H1 (cell line): ENCODE data around the gene SBK2. TPM values are rescaled to one million over a fixed set of nuclear protein-coding genes. Genes with fewer than 3 reads are reported as not detected.

Source experiments
- CTCF ChIA-PET: fragments of 300-600 bp; sonication (Branson Sonifier 250); formaldehyde crosslinking; loops from one replicate; lab custom pipeline; 2021; ENCODE audit not compliant: partially characterized antibody; lab: Charles Lee
- POLR2A ChIA-PET: fragments of 300-600 bp; sonication (Branson Sonifier 250); formaldehyde crosslinking; loops from one replicate; lab custom pipeline; 2021; ENCODE audit warnings: inconsistent platforms; ENCODE audit not compliant: partially characterized antibody; lab: Charles Lee
- DNase-seq, 2 experiments: peaks; one replicate each; pipeline versions ENCODE4 v3.0.0 to v3.0.0-alpha.2; 2010 to 2022; ENCODE audit warnings: low spot score in 2 of 2, low read depth in 1 of 2, mixed read lengths in 1 of 2
- FAIRE-seq: peaks from 2 replicates; lab custom pipeline; 2011; peaks lifted over from hg19 to GRCh38; lab: Jason Lieb, UNC
- H2AFZ ChIP-seq: 2 replicates; pipeline ENCODE4 v1.8.1; 2012; ENCODE audit warnings: low read length, inconsistent platforms
- H2AK5ac ChIP-seq: 2 replicates; pipeline ENCODE4 v1.6.1; 2013; ENCODE audit warnings: low read depth, low read length
- H2BK120ac ChIP-seq: replicated peaks from 2 replicates; pipeline ENCODE3; 2013; ENCODE audit warnings: low read depth, low read length, inconsistent platforms
- H2BK12ac ChIP-seq: 2 replicates; pipeline ENCODE4 v1.6.1; 2013; ENCODE audit warnings: low read depth, low read length
- H2BK15ac ChIP-seq: 2 replicates; pipeline ENCODE4 v1.6.1; 2013; ENCODE audit warnings: low read length
- H2BK20ac ChIP-seq: 2 replicates; pipeline ENCODE4 v1.6.1; 2013; ENCODE audit warnings: low read length
- H2BK5ac ChIP-seq: 2 replicates; pipeline ENCODE4 v1.6.1; 2013; ENCODE audit warnings: low read depth, low read length
- H3K14ac ChIP-seq: 2 replicates; pipeline ENCODE4 v1.6.1; 2013; ENCODE audit warnings: inconsistent platforms; ENCODE audit not compliant: insufficient read length
- H3K18ac ChIP-seq: 2 replicates; pipeline ENCODE4 v1.6.1; 2013; ENCODE audit warnings: low read length; ENCODE audit errors: extremely low read depth
- H3K23ac ChIP-seq: 2 replicates; pipeline ENCODE4 v1.6.1; 2013; ENCODE audit warnings: inconsistent platforms; ENCODE audit not compliant: insufficient read length
- H3K23me2 ChIP-seq: 2 replicates; pipeline ENCODE4 v1.6.1; 2013; ENCODE audit warnings: low read depth, low read length
- H3K27ac ChIP-seq: 2 replicates; pipeline ENCODE4 v1.6.1; 2011; ENCODE audit warnings: low read depth, low read length, inconsistent platforms
- H3K27me3 ChIP-seq, 4 experiments: replicated peaks in 1 of 4; 1 replicate in 1 of 4; 2 replicates in 3 of 4; pipeline versions ENCODE4 v1.6.1 to v1.8.1; 2011 to 2013; ENCODE audit warnings: low read length in 3 of 4, mild to moderate bottlenecking in 3 of 4, inconsistent platforms in 2 of 4, mixed read lengths in 2 of 4, moderate library complexity in 1 of 4; ENCODE audit not compliant: control insufficient read depth in 3 of 4, insufficient read depth in 3 of 4; ENCODE audit errors: extremely low read depth in 1 of 4
- H3K36me3 ChIP-seq, 4 experiments: 2 replicates each; pipeline versions ENCODE4 v1.6.1 to v1.8.1; 2011 to 2013; ENCODE audit warnings: mild to moderate bottlenecking in 4 of 4, low read length in 3 of 4, moderate library complexity in 2 of 4, control low read depth in 1 of 4, inconsistent platforms in 1 of 4; ENCODE audit not compliant: insufficient read depth in 4 of 4, control insufficient read depth in 2 of 4
- H3K4ac ChIP-seq: replicated peaks from 2 replicates; pipeline ENCODE3; 2013; ENCODE audit warnings: low read length, low read depth, mixed read lengths, inconsistent platforms; ENCODE audit not compliant: insufficient read length
- H3K4me1 ChIP-seq, 4 experiments: replicated peaks in 1 of 4; 1 replicate in 1 of 4; 2 replicates in 3 of 4; pipeline versions ENCODE4 v1.6.1 to v1.8.1; 2011 to 2013; ENCODE audit warnings: low read length in 3 of 4, inconsistent platforms in 2 of 4, mixed read lengths in 1 of 4; ENCODE audit not compliant: insufficient read depth in 4 of 4, control insufficient read depth in 3 of 4
- H3K4me2 ChIP-seq, 2 experiments: 2 replicates each; pipeline versions ENCODE4 v1.6.1 to v1.8.1; 2011 to 2013; ENCODE audit warnings: low read depth in 2 of 2, low read length in 2 of 2, control low read depth in 1 of 2, inconsistent platforms in 1 of 2, mild to moderate bottlenecking in 1 of 2; ENCODE audit not compliant: insufficient read depth in 1 of 2
- H3K4me3 ChIP-seq, 4 experiments: fragments of 200-600, 300-600 bp in 1 of 4; sonication (generic), shearing (Covaris generic), sonication (Bioruptor Twin) in 1 of 4; 2 replicates each; pipeline versions ENCODE4 v1.5.1 to v1.8.1; 2011 to 2016; ENCODE audit warnings: low read length in 4 of 4, low read depth in 3 of 4, control low read depth in 2 of 4, inconsistent platforms in 2 of 4, mild to moderate bottlenecking in 2 of 4, mixed read lengths in 1 of 4, moderate library complexity in 1 of 4; ENCODE audit not compliant: insufficient read depth in 2 of 4; ENCODE audit errors: extremely low read depth in 1 of 4
- H3K56ac ChIP-seq: replicated peaks from 2 replicates; pipeline ENCODE3; 2013; ENCODE audit warnings: low read depth, mild to moderate bottlenecking, mixed read lengths, low read length, inconsistent platforms; ENCODE audit not compliant: insufficient read length
- H3K79me1 ChIP-seq: 2 replicates; pipeline ENCODE4 v1.6.1; 2013; ENCODE audit warnings: low read depth, low read length, control low read depth
- H3K79me2 ChIP-seq, 2 experiments: 2 replicates each; pipeline versions ENCODE4 v1.6.1 to v1.8.1; 2012 to 2013; ENCODE audit warnings: low read length in 2 of 2, mild to moderate bottlenecking in 2 of 2, inconsistent platforms in 1 of 2; ENCODE audit not compliant: insufficient read depth in 2 of 2, control insufficient read depth in 1 of 2
- H3K9ac ChIP-seq, 4 experiments: replicated peaks in 1 of 4; 1 replicate in 1 of 4; 2 replicates in 3 of 4; pipeline versions ENCODE4 v1.6.1 to v1.8.1; 2011 to 2013; ENCODE audit warnings: low read depth in 3 of 4, low read length in 3 of 4, control low read depth in 2 of 4, mild to moderate bottlenecking in 2 of 4, moderate library complexity in 2 of 4, inconsistent platforms in 1 of 4; ENCODE audit errors: extremely low read depth in 1 of 4
- H3K9me3 ChIP-seq, 2 experiments: 2 replicates each; pipeline versions ENCODE4 v1.6.1 to v1.8.1; 2012 to 2013; ENCODE audit warnings: mild to moderate bottlenecking in 2 of 2, moderate library complexity in 2 of 2, control low read depth in 1 of 2, inconsistent platforms in 1 of 2, low read depth in 1 of 2, low read length in 1 of 2, mixed read lengths in 1 of 2; ENCODE audit not compliant: insufficient read depth in 2 of 2
- H4K20me1 ChIP-seq, 2 experiments: replicated peaks in 1 of 2; 2 replicates each; pipeline versions ENCODE3 to v1.8.1; 2011 to 2013; ENCODE audit warnings: inconsistent platforms in 2 of 2, low read length in 2 of 2, mild to moderate bottlenecking in 1 of 2; ENCODE audit not compliant: insufficient read depth in 2 of 2, control insufficient read depth in 1 of 2
- H4K5ac ChIP-seq: 2 replicates; pipeline ENCODE4 v1.6.1; 2013; ENCODE audit warnings: low read length, low read depth, mixed read lengths, inconsistent platforms; ENCODE audit not compliant: insufficient read length
- H4K8ac ChIP-seq: 2 replicates; pipeline ENCODE4 v1.8.0; 2013; ENCODE audit warnings: mild to moderate bottlenecking, moderate library complexity, low read length, inconsistent platforms; ENCODE audit not compliant: insufficient read depth; ENCODE audit errors: extremely low read depth
- H4K91ac ChIP-seq: replicated peaks from 2 replicates; pipeline ENCODE3; 2013; ENCODE audit warnings: low read length, mixed read lengths, inconsistent platforms; ENCODE audit not compliant: insufficient read length
- EGR1 ChIP-seq: IDR thresholded peaks from 2 replicates; pipeline ENCODE4 v1.6.1; 2011; ENCODE audit warnings: low read depth, low read length, borderline replicate concordance
- YY1 ChIP-seq: IDR thresholded peaks from 2 replicates; pipeline ENCODE4 v1.6.1; 2011; ENCODE audit warnings: low read depth, mild to moderate bottlenecking, low read length
- WGBS, 2 experiments: shearing (Covaris generic) in 1 of 2; methylation state at CpG; one replicate each; pipeline versions ENCODE4 v1.1.6 to v1.1.7; 2013 to 2015; ENCODE audit warnings: low lambda C conversion rate in 2 of 2, mixed read lengths in 2 of 2, inconsistent platforms in 1 of 2, low coverage in 1 of 2, missing lambda C conversion rate in 1 of 2; ENCODE audit not compliant: insufficient replicate concordance in 2 of 2, insufficient coverage in 1 of 2, insufficient read length in 1 of 2; ENCODE audit errors: extremely low coverage in 1 of 2, missing lambda C conversion rate in 1 of 2; 5-methylcytosine and 5-hydroxymethylcytosine counted together
- polyA plus RNA-seq, 7 experiments: library from polyadenylated mRNA; depleted of rRNA in 3 of 7; stranded (reverse) in 5 of 7; unstranded in 2 of 7; fragments of >200 nt in 5 of 7; fragments of 200-250 nt in 2 of 7; gene quantifications; 1 replicate in 5 of 7; 2 replicates in 1 of 7; 4 replicates in 1 of 7; pipeline versions ENCODE4 v1.2.1 to v1.2.3, GENCODE V29; 2011 to 2013; ENCODE audit warnings: missing spikeins in 2 of 7, mixed read lengths in 2 of 7
- total RNA-seq: library from RNA; stranded (reverse); fragmentation: NEBNext Ultra II Directional; extraction: Animal tissue kit (Norgen Biotek cat#: 25700); gene quantifications from 2 replicates; pipeline ENCODE4 v1.2.1, GENCODE V29; 2021

The SBK2 gene
- total and polyA plus RNA-seq, 2 of the 8 experiments (the other 6 are each of a cell fraction or from before 2014, with no cell fraction given): 3.2 to 4.1 TPM

DNA sequence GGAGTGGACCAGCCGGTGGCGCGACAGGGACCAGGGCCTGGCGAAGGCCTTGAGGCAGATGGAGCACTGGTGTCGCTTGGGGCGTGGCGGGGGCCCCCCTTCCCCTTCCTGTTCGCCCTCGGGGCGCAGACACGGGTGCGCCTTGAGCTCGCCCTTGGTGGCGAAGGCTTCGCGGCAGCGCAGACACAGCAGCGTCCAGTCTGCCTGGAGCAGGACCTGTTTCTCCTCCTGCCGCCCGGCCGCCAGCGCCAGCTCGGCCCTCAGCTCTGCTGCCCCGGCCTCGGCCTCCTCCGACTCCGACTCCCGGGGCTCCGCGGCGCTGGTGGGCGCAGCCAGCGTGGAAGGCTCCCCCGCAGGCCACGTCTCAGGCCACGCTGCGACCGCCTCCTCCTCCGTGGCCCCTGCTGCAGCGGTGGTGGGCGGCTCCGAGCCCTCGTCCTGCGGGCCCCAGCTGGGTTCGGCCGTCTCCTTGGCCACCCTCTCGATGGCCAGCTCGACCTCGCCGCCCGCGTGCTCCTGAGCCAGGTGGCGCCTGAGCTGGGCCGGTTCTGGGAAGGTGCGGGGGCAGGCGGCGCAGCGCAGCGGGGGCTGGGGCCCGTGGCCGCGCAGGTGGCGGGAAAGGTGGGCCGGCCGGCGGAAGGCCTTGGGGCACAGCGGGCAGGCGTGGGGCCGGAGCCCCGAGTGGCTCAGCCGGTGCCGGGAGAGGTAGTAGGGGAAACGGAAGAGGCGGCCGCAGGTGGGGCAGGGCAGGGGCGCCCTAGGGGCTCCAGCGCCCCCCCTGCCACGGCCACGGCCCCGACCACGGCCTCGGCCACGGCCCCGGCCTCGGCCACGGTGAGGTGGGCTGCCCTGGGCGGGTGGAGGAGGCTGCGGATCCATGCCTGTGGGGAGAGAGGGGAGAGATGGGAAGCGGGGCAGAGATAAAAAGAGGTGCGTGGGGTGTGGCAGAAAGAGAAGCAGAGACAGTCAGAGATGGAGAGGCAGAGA lies 42.1 kb upstream of the SBK2 start:
- Histone ChIP-seq H3K4me1 (no peaks in the 10 kb centered on the region), H3K4ac (no peak overlapping the region), H2BK12ac (no peak overlapping the region), H3K9me3 (no peaks in the 10 kb centered on the region), H3K23me2 (peaks cover 6% of the 10 kb centered on the region; the same call in 1 of the 2 replicates), H3K27me3 (no peaks in the 10 kb centered on the region), H2BK5ac (peak overlapping the region; percentile 66; the same call in 1 of the 2 replicates), H3K4me3 (peak overlapping the region in 2 of 4 experiments; percentile 73 to 92; a peak in 4 of 8 replicates), H3K9ac (no peak overlapping the region; a peak in 1 of 7 replicates), H3K79me1 (peaks cover 8% of the 10 kb centered on the region; the same call in 1 of the 2 replicates), H2AK5ac (0 out of 2 replicates have a peak overlapping the region, but pooled peaks have one; percentile 75), H4K20me1 (peaks cover 0 to 4% of the 10 kb centered on the region in 2 experiments), H4K91ac (no peak overlapping the region), H3K4me2 (peak overlapping the region; percentile 74 to 99), H2AFZ (no peak overlapping the region), H4K8ac (no peak overlapping the region; the same call in 1 of the 2 replicates), H2BK120ac (no peak overlapping the region), H3K36me3 (peaks cover 7 to 23% (median 9%) of the 10 kb centered on the region in 4 experiments; a peak in 7 of 8 replicates), H3K23ac (no peak overlapping the region), H4K5ac (no peak overlapping the region), H3K18ac (no peak overlapping the region), H3K79me2 (peaks cover 5 to 6% of the 10 kb centered on the region in 2 experiments; a peak in 3 of 4 replicates), H3K27ac (no peak overlapping the region), H2BK20ac (no peak overlapping the region), H3K56ac (no peak overlapping the region), H2BK15ac (no peak overlapping the region), H3K14ac (no peak overlapping the region)
- TF ChIP-seq EGR1: peak; percentile 33; the same call in 1 of the 2 replicates
- no peak for TF ChIP-seq YY1
- DNase-seq (no peak), FAIRE-seq (no peak)
- ChIA-PET CTCF (interaction anchor here (0.5 kb wide), 1 partner anchor 236 kb away, joined by 3 read pairs; no protein-coding TSS in a partner anchor), POLR2A (interaction anchor here (0.7 to 2.5 kb wide), 2 partner anchors 26 to 29 kb away, joined by 3 to 7 read pairs; no protein-coding TSS in a partner anchor)
- WGBS, 2 experiments: 99% methylated on average over 16 of the region's 90 CpGs; no CpG with 5 or more reads in 1 of the 2 experiments
